K562 (cell line): ENCODE measurements around the gene OPN1MW3. TPM values are rescaled to one million over a fixed set of nuclear protein-coding genes. Genes with fewer than 3 reads are reported as not detected.

Experiments
- CTBP1 ChIP-seq: fragments of 450-650 bp; IDR thresholded peaks from 2 replicates; pipeline ENCODE4 v1.6.1; 2016; ENCODE audit warnings: borderline replicate concordance
- CTCFL ChIP-seq: IDR thresholded peaks from 2 replicates; pipeline ENCODE4 v1.6.1; 2011; ENCODE audit warnings: borderline replicate concordance, low read depth, mild to moderate bottlenecking, moderate library complexity, low read length; ENCODE audit not compliant: insufficient read depth, poor library complexity, severe bottlenecking
- DEAF1 ChIP-seq: fragments of 450-650 bp; formaldehyde crosslinking; IDR thresholded peaks from 2 replicates; pipeline ENCODE4 v1.4.0; 2020; ENCODE audit warnings: mild to moderate bottlenecking, moderate library complexity
- HDAC2 ChIP-seq: fragments of 450-650 bp; IDR thresholded peaks from 2 replicates; pipeline ENCODE4 v1.6.1; 2016; ENCODE audit warnings: mild to moderate bottlenecking
- MEIS2 ChIP-seq: fragments of 450-650 bp; IDR thresholded peaks from 2 replicates; pipeline ENCODE4 v1.6.1; 2014; ENCODE audit warnings: mild to moderate bottlenecking; ENCODE audit not compliant: partially characterized antibody
- RBM22 ChIP-seq: fragments of 200-400 bp; formaldehyde crosslinking; IDR thresholded peaks from 2 replicates; pipeline ENCODE4 v1.6.1; 2018; ENCODE audit warnings: low read length, low read depth; ENCODE audit not compliant: poor library complexity, severe bottlenecking
- RCOR1 ChIP-seq, 2 experiments: IDR thresholded peaks; 2 replicates each; pipeline ENCODE4 v1.6.1; 2012; ENCODE audit warnings: low read depth in 2 of 2, low read length in 2 of 2, borderline replicate concordance in 1 of 2, improper control_type of control experiment in 1 of 2
- TFAP4 ChIP-seq: sonication (generic); formaldehyde crosslinking; IDR thresholded peaks from 2 replicates; pipeline ENCODE4 v1.8.0; 2022; ENCODE audit warnings: missing genetic modification reagents, mild to moderate bottlenecking, moderate library complexity, borderline replicate concordance
- ZNF174 ChIP-seq: fragments of 250-450 bp; sonication (Bioruptor Pico); IDR thresholded peaks from 2 replicates; pipeline ENCODE4 v1.4.0; 2020; ENCODE audit warnings: mild to moderate bottlenecking
- ZNF354B ChIP-seq: fragments of 250-450 bp; sonication (Bioruptor Pico); IDR thresholded peaks from 2 replicates; pipeline ENCODE4 v1.4.0; 2020
- polyA plus RNA-seq, 8 experiments: library from polyadenylated mRNA; depleted of rRNA in 4 of 8; stranded (reverse) in 5 of 8; unstranded in 3 of 8; fragments of >200 nt; fragmentation: Nextera tagmentation in 2 of 8; fragmentation: Illumina TruSeq in 1 of 8; extraction: Ambion mirVana in 2 of 8; extraction: Trizol in 1 of 8; gene quantifications; 2 replicates each; pipeline versions ENCODE4 v1.2.1 to v1.2.3, GENCODE V29; 2011 to 2014; ENCODE audit warnings: inconsistent platforms in 1 of 8, missing spikeins in 1 of 8
- total RNA-seq, 7 experiments: library from RNA; depleted of rRNA in 6 of 7; stranded (reverse); fragments of >200 nt in 6 of 7; fragmentation: Illumina TruSeq in 2 of 7; extraction: Trizol in 2 of 7; gene quantifications; 2 replicates each; pipeline versions ENCODE4 v1.2.1 to v1.2.3, GENCODE V29; 2011 to 2021; ENCODE audit warnings: low replicate concordance in 1 of 7

Gene OPN1MW3
- total and polyA plus RNA-seq, 9 of the 15 experiments (the other 6 are each of a cell fraction or from before 2014, with no cell fraction given) = not detected

GRCh38 chrX:154308108-154308946 is 50.9 kb downstream of the OPN1MW3 start (continued):
- TF ChIP-seq DEAF1 (0 out of 2 replicates have a peak, but pooled peaks have one; percentile 31), MEIS2 (peak; percentile 54), CTBP1 (0 out of 2 replicates have a peak, but pooled peaks have one; percentile 30), RCOR1 (IDR thresholded peaks at IDR 0.05; ENCODE audit: borderline replicate concordance in 1 of 2, low read depth in 2 of 2, low read length in 2 of 2) (0 out of 4 replicates have a peak, but pooled peaks of 1 of the 2 experiments have one; percentile 27), ZNF354B (CRISPR knock-in tag) (no peak), CTCFL (peak; percentile 50), ZNF174 (no peak), RBM22 (no peak), TFAP4 (0 out of 2 replicates have a peak, but pooled peaks have one; percentile 12), HDAC2 (no peak)
- TF ChIP-seq, all 486 proteins: peak for 23
